Gastroesophageal sphincter (tissue), 4 donors: ENCODE results near the gene PPP1R26. TPM values are rescaled to one million over a fixed set of nuclear protein-coding genes. Genes with fewer than 3 reads are reported as not detected.

ENCODE experiments used
- ATAC-seq: fragments of 150-250 bp; one replicate; pipeline ENCODE4 v1.9.1; 2016; ENCODE audit warnings: mild to moderate bottlenecking, moderate library complexity
- H3K27ac ChIP-seq, 4 donors: fragments of 200-600 bp; sonication (generic) in 3 of 4; 1 replicate in 3 of 4; 2 replicates in 1 of 4; pipeline ENCODE4 v1.5.1; 2016 to 2019
- H3K27me3 ChIP-seq: fragments of 200-600 bp; sonication (generic); one replicate; pipeline ENCODE4 v1.5.1; 2019
- H3K36me3 ChIP-seq, 2 donors: fragments of 200-600 bp; sonication (generic); one replicate each; pipeline ENCODE4 v1.5.1; 2019; ENCODE audit warnings: control low read depth in 1 of 2
- H3K4me1 ChIP-seq, 3 donors: fragments of 200-600 bp; sonication (generic); 1 replicate in 2 of 3; 2 replicates in 1 of 3; pipeline ENCODE4 v1.5.1; 2016 to 2019; ENCODE audit warnings: control low read depth in 2 of 3
- H3K4me3 ChIP-seq, 2 donors: fragments of 200-600 bp; sonication (generic); one replicate each; pipeline ENCODE4 v1.5.1; 2019; ENCODE audit warnings: mild to moderate bottlenecking in 1 of 2, moderate library complexity in 1 of 2
- H3K9me3 ChIP-seq, 3 donors: fragments of 200-600 bp; sonication (generic); one replicate each; pipeline ENCODE4 v1.5.1; 2017 to 2019; ENCODE audit warnings: control low read depth in 2 of 3
- EP300 ChIP-seq: sonication (generic); formaldehyde crosslinking; IDR thresholded peaks from one replicate; pipeline ENCODE4 v1.6.1; 2017; ENCODE audit warnings: antibody characterized with exemption, mild to moderate bottlenecking
- POLR2A ChIP-seq, 2 donors: fragments of 450-650 bp; IDR thresholded peaks; one replicate each; pipeline ENCODE4 v1.6.1; 2017; ENCODE audit warnings: antibody characterized with exemption in 2 of 2, mild to moderate bottlenecking in 2 of 2, moderate library complexity in 1 of 2
- POLR2AphosphoS5 ChIP-seq: sonication (generic); formaldehyde crosslinking; IDR thresholded peaks from one replicate; pipeline ENCODE4 v1.6.1; 2017; ENCODE audit warnings: antibody characterized with exemption
- WGBS, 2 donors: methylation state at CpG; one replicate each; pipeline ENCODE4 v1.1.5; 2018; ENCODE audit warnings: low coverage in 1 of 2; 5-methylcytosine and 5-hydroxymethylcytosine counted together
- total RNA-seq, 4 donors: library from RNA; depleted of rRNA; stranded (reverse); fragments of >200 nt; gene quantifications; one replicate each; pipeline ENCODE4 v1.1.0, GENCODE V29; 2016
- TF ChIP-seq, protein P1 (sequence below), 4 experiments: fragments of 200-600 bp in 2 of 4; fragments of 450-650 bp in 2 of 4; sonication (generic) in 1 of 4; IDR thresholded peaks; one replicate each; pipeline ENCODE4 v1.5.1; 2017 to 2019; ENCODE audit warnings: antibody characterized with exemption in 4 of 4, mild to moderate bottlenecking in 2 of 4, moderate library complexity in 2 of 4

Gene PPP1R26
- total RNA-seq, 4 donors from 2014 or later: 10.9 to 25.0 (median 14.4) TPM

GRCh38 chr9:135480940-135481310 is 1.3 kb downstream of the PPP1R26 start:
- H3K27ac ChIP-seq: peak overlapping the region in 1 of 4 donors; percentile 66
- 49% methylated on average over 6 of the region's 11 CpGs; no CpG with 5 or more reads in 1 of the 2 donors for WGBS, 2 donors
- TF ChIP-seq, protein P1, sequence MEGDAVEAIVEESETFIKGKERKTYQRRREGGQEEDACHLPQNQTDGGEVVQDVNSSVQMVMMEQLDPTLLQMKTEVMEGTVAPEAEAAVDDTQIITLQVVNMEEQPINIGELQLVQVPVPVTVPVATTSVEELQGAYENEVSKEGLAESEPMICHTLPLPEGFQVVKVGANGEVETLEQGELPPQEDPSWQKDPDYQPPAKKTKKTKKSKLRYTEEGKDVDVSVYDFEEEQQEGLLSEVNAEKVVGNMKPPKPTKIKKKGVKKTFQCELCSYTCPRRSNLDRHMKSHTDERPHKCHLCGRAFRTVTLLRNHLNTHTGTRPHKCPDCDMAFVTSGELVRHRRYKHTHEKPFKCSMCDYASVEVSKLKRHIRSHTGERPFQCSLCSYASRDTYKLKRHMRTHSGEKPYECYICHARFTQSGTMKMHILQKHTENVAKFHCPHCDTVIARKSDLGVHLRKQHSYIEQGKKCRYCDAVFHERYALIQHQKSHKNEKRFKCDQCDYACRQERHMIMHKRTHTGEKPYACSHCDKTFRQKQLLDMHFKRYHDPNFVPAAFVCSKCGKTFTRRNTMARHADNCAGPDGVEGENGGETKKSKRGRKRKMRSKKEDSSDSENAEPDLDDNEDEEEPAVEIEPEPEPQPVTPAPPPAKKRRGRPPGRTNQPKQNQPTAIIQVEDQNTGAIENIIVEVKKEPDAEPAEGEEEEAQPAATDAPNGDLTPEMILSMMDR (IDR thresholded peaks at IDR 0.05): no peak
- TF ChIP-seq POLR2AphosphoS5 (no peak), EP300 (no peak), POLR2A (IDR thresholded peaks at IDR 0.05) (no peak)

GRCh38 chr9:135482015-135482754 is 2.6 kb downstream of the PPP1R26 start:
- no peak for TF ChIP-seq POLR2A (IDR thresholded peaks at IDR 0.05)
- TF ChIP-seq EP300: no peak
- TF ChIP-seq, protein P1 (IDR thresholded peaks at IDR 0.05): no peak
- TF ChIP-seq POLR2AphosphoS5: no peak
- no peak overlapping the region for H3K27ac ChIP-seq
- 74 to 76% methylated on average over 5 to 8 of the region's 8 CpGs for WGBS, 2 donors

More at GRCh38 chr9:135480940-135481310, 1.3 kb downstream of the PPP1R26 start:
- H3K9me3 ChIP-seq: no peaks in the 10 kb centered on the region
- peaks cover 0 to 27% (median 6%) of the 10 kb centered on the region in 3 donors for H3K4me1 ChIP-seq
- peak overlapping the region in 1 of 2 donors; percentile 85 for H3K4me3 ChIP-seq
- no peak for ATAC-seq
- H3K36me3 ChIP-seq: peaks cover 0 to 28% of the 10 kb centered on the region in 2 donors
- no peaks in the 10 kb centered on the region for H3K27me3 ChIP-seq

DNA sequence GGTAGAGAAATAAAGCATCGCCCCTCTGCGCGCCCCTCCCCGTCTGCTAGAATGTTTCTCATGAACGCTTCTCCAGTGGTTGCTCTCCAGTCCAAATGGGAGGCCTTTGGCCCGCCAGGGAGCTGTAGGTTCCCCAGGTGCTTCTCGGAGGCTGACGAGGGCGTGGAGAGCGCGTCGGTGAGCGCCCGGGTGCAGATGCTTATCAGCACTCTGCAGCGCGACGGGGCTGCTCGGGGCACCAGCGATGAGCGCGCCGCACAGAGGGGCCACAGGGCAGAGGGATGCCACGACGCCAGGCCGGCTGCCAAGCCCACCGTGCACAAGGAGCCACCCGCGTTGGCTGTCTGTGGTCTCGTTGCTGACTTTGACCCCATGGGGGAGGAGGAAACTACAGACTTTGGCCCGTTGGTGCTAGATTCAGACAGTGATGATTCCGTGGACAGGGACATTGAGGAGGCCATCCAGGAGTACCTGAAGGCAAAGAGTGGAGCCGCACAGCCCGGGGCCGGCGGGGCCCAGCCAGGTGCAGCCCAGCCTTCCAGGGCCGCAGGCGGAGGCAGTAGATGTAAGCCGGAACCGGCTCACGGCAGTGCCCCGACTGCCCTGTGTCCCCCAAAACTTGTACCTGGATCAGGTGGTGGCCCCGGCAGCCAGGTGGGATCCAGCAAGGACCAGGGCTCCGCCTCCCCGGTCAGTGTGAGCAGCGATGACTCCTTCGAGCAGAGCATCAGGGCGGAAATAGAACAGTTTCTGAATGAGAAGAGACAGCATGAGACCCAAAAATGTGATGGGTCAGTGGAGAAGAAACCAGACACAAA is 5.1 kb downstream of the PPP1R26 start:
- H3K4me3 ChIP-seq: no peak overlapping the region
- H3K36me3 ChIP-seq: peaks cover 0 to 65% of the 10 kb centered on the region in 2 donors
- H3K27me3 ChIP-seq: no peaks in the 10 kb centered on the region
- H3K27ac ChIP-seq: no peak overlapping the region
- H3K4me1 ChIP-seq: peaks cover 0 to 14% (median 6%) of the 10 kb centered on the region in 3 donors
- WGBS, 2 donors: 97 to 100% methylated on average over 1 to 6 of the region's 47 CpGs
- no peak for ATAC-seq
- no peak for TF ChIP-seq EP300
- TF ChIP-seq, protein P1 (IDR thresholded peaks at IDR 0.05): no peak
- no peak for TF ChIP-seq POLR2AphosphoS5
- TF ChIP-seq POLR2A (IDR thresholded peaks at IDR 0.05): no peak
- no peaks in the 10 kb centered on the region for H3K9me3 ChIP-seq

More at GRCh38 chr9:135482015-135482754, 2.6 kb downstream of the PPP1R26 start:
- H3K36me3 ChIP-seq: peaks cover 0 to 40% of the 10 kb centered on the region in 2 donors
- H3K4me3 ChIP-seq: no peak overlapping the region
- H3K4me1 ChIP-seq: peaks cover 0 to 27% (median 6%) of the 10 kb centered on the region in 3 donors
- no peaks in the 10 kb centered on the region for H3K27me3 ChIP-seq
- no peaks in the 10 kb centered on the region for H3K9me3 ChIP-seq
- no peak for ATAC-seq

GRCh38 chr9:135485385-135485784 is 5.8 kb downstream of the PPP1R26 start:
- no peak for TF ChIP-seq POLR2AphosphoS5
- TF ChIP-seq EP300: no peak
- TF ChIP-seq, protein P1 (IDR thresholded peaks at IDR 0.05): no peak
- TF ChIP-seq POLR2A (IDR thresholded peaks at IDR 0.05): no peak
- Histone ChIP-seq H3K36me3 (peaks cover 0 to 67% of the 10 kb centered on the region in 2 donors), H3K27me3 (no peaks in the 10 kb centered on the region), H3K9me3 (no peaks in the 10 kb centered on the region), H3K4me1 (peaks cover 0 to 12% (median 6%) of the 10 kb centered on the region in 3 donors), H3K4me3 (no peak overlapping the region), H3K27ac (no peak overlapping the region)
- 96% methylated on average over 5 of the region's 25 CpGs; no CpG with 5 or more reads in 1 of the 2 donors for WGBS, 2 donors
- no peak for ATAC-seq
